HG03103 (cell line): Measurements from ENCODE around the gene SHLD1.

Experiments used
- ATAC-seq: cut with Tn5 transposase; IDR thresholded peaks from one replicate; pipeline ENCODE4 v1.9.1; 2021; ENCODE audit warnings: low read depth; ENCODE audit not compliant: unreplicated experiment

Gene SHLD1

DNA sequence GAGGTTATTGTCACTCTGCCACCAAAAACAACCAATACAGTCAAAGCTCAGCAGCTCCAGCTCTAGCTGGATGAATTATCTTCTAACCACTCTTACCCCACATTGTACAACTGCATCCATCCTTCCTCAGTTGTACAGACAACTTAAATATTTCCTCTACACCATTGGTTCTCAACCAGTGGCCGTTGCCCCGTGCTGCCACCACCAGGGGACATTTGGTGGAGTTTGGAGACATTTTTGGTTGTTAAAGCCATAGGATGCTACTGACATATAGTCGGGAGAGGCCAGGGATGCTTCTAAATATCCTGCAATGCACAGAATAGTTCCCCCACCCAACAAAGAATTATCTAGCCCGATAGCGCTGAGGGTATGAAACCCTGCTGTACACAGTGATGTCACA is 59.3 kb downstream of the SHLD1 start:
- no peak for ATAC-seq

- ATAC-seq, result no peak
These were observed 60.7 kb downstream of the SHLD1 start for GRCh38 chr20:5810800-5811422.

- no peak for ATAC-seq
These were observed 61.5 kb downstream of the SHLD1 start for GRCh38 chr20:5811746-5812145.

GRCh38 chr20:5818346-5818681 is 68.1 kb downstream of the SHLD1 start:
- no peak for ATAC-seq

DNA sequence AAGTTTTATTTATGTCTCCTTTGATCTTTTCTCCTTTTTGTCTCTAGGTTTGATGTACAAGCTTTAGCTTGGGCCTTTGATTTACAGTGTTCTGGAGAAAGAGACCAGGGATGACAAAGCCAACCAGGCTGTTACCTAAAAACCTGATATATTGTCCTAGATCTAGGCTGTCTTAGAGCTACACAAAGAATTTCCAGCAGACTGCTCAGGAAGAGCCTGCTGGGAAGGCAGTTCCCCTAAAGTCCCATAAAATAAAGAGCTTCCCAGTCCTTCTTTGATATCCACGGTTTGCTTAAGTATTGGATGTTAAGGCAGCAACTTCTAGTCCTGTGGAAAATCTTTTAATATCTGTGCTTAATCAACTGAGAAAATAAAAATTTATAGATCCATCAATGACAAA is 70.5 kb downstream of the SHLD1 start:
- ATAC-seq, result no peak

GRCh38 chr20:5821627-5822215 is 71.5 kb downstream of the SHLD1 start:
- no peak for ATAC-seq

- no peak for ATAC-seq
These were observed 72.4 kb downstream of the SHLD1 start for GRCh38 chr20:5822569-5822968.

DNA sequence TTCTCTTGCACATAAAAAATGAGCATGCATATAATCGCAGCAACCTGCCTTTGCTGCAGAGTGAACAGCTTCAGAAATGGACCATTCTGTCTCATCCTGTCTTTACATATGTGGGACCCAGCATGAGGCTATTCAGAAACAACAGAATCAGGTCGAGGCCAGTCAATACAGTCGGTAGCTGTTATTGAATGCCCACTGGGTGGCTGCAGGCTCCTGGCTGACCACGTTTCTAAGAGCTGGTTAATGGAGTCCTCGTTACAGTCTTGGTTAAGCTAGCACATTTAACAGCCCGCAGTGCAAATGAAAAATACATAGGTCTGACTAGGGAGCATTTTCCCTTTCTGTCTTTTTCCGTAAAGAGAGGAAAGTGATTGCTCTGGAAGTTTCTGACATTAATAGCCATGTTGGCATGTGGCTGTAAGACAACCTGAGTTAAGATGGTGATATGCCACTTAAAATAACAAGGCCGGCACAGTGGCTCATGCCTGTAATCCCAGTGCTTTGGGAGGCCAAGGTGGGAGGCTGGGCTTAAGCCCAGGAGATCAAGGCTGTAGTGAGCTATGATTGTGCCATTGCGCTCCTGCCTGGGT is 75.0 kb downstream of the SHLD1 start:
- no peak for ATAC-seq

GRCh38 chr20:5827098-5827853 is 77.1 kb downstream of the SHLD1 start:
- ATAC-seq, result no peak

DNA sequence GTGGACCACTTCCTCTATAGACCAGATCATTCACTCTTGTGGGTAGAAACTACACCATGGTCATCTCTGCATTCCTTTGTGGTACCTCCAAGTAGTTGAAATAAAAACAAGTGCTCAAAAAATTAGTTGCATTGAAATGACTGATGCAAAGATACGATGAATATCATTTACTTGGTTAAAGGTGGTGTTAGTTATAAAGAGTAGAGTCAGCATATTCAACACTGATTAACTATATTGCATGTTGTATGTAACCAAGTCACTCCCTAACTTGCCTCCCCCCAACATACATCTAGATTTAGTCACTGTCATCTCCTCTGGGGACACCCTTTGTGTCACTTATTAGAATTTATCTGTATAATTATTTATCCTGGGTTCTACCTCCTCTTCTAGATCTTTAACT is 77.7 kb downstream of the SHLD1 start:
- no peak for ATAC-seq

GRCh38 chr20:5829241-5829809 is 79.1 kb downstream of the SHLD1 start:
- ATAC-seq, result no peak

GRCh38 chr20:5831539-5832237 is 81.5 kb downstream of the SHLD1 start:
- ATAC-seq, result no peak

- ATAC-seq, result no peak
These were observed 83.2 kb downstream of the SHLD1 start for GRCh38 chr20:5833309-5833941.

- no peak for ATAC-seq
These were observed 84.3 kb downstream of the SHLD1 start for GRCh38 chr20:5834436-5835005.

- no peak for ATAC-seq
These were observed 85.2 kb downstream of the SHLD1 start for GRCh38 chr20:5835321-5835821.

- ATAC-seq, result no peak
These were observed 85.7 kb downstream of the SHLD1 start for GRCh38 chr20:5835871-5836270.

DNA sequence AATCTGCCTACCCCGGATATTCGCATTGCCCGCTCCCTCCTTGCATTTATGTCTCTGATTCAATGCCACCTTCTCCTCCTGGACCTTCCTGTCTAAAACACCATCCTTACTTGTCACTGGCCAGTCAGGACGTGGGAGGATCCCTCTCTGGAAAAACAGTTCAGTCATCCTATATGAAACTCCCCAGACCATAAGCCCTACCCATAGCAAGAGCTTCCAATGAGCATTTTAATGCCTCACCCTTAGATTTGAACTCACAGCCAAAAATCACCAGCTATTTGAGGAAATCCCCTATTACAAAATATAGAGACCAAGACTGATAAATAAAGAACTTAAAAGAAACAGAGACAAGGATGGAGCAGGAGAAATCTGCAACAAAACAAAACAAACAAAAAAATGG is 86.4 kb downstream of the SHLD1 start:
- ATAC-seq, result no peak

DNA sequence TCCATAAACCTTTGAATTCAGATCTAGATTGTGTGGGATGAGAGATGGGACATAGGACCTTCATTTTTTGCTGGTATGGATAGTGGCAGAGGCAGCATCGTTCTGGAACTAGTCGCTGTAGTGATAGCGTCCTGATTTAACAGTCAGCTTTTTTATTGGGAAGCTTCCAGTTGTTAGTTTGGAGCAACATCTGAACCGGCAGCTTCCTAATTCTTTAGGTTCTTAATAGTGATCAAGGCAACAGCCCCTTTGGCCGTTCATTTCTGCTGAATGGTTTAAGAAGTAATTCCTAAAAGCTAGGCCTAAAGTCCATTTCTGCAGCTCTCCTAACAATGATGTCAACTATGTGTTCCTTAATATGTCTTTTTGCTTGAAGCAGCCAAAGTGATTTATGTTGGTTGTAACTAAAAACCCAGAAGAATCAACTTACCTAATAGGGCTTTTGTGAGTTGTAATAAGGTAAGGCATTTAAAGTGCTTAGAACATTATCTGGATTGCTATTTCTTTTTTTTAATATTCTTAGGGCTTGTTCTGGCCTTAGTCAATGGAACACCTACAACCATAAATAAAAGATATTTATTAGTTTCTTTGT is 90.3 kb downstream of the SHLD1 start:
- ATAC-seq, result no peak

DNA sequence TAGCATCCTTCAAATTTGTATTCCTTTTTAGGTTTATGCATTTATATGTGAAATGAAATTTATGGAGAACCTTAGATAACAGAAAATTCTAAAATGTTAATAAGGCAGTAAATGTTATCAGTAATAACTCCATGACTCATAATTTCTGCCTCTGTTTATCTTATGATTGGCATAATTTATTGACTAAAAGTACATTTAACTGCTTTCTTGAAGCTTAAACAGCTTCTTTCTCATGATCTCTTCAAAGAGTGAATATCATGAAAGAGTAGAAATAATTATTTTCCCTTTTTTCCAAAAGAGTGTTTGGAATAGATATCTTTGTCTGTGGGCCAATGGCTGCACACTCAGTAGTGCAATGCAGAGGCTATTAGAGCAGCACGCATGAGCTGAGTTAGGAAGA is 91.3 kb downstream of the SHLD1 start:
- ATAC-seq, result no peak
